IPS-15b (cell line): Measurements from ENCODE around the gene SHISA7.

Experiments used
- H3K27me3 ChIP-seq: one replicate; pipeline ENCODE4 v1.6.1; 2013; ENCODE audit warnings: low read length; ENCODE audit not compliant: control insufficient read depth, insufficient read depth
- H3K36me3 ChIP-seq: one replicate; pipeline ENCODE4 v1.6.1; 2013; ENCODE audit warnings: low read length; ENCODE audit not compliant: control insufficient read depth, insufficient read depth
- H3K4me1 ChIP-seq: one replicate; pipeline ENCODE4 v1.6.1; 2013; ENCODE audit warnings: mild to moderate bottlenecking, low read length; ENCODE audit not compliant: control insufficient read depth, insufficient read depth
- H3K4me3 ChIP-seq: one replicate; pipeline ENCODE4 v1.5.1; 2013; ENCODE audit warnings: low read depth, low read length
- H3K9ac ChIP-seq: one replicate; pipeline ENCODE4 v1.6.1; 2013; ENCODE audit warnings: low read depth, mild to moderate bottlenecking, low read length
- H3K9me3 ChIP-seq: one replicate; pipeline ENCODE4 v1.6.1; 2013; ENCODE audit warnings: mild to moderate bottlenecking, low read length; ENCODE audit not compliant: control insufficient read depth, insufficient read depth

The SHISA7 gene

DNA sequence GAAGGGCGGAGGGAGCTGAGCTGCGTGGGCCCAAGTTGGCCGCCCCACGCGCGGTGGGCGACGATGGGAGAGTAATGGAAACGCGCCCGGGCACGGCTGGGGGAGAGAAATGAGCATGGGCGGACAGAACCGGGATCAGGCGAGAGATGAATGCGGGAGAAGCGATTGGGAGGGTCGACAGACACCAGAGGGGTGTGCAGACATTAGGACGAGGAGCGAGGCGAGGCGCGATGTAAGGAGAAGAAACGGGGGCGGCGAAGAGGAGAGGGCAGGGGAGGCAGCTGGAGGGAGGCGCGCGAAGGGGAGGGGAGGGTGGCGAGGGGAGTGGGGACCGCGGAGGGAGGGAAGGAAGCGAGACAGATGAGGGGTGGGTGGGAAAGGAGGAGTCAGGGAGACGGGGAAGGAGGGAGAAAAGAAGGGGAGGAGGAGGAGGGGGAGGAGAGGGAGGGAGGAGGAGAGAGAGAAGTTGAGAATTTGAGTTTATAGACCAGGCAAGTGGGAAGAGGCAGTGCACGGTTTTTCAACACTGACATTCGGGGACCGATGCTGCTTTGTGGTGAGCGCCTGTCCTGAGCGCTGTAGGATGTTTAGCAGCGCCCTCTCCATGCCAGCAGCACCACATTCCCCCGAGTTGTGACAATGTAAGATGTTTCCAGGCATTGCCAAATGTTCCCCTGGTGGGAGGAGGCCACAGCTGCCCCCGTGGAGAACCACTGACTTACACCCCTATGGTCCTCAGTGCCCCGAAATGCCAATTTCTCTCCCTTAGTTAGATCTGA is at the start of gene SHISA7:
SHISA7 (minus strand) TSS at position 256 of the 779 bp plus-strand sequence. CDS start 437 bp downstream, outside the sequence.
- no peak within 1 kb of the TSS for H3K9ac ChIP-seq
- peaks cover 86% of the 10 kb centered on the region for H3K27me3 ChIP-seq
- no peaks in the 10 kb centered on the region for H3K36me3 ChIP-seq
- no peaks in the 10 kb centered on the region for H3K9me3 ChIP-seq
- peak within 1 kb of the TSS; percentile 77 for H3K4me3 ChIP-seq
- peaks cover 6% of the 10 kb centered on the region for H3K4me1 ChIP-seq

DNA sequence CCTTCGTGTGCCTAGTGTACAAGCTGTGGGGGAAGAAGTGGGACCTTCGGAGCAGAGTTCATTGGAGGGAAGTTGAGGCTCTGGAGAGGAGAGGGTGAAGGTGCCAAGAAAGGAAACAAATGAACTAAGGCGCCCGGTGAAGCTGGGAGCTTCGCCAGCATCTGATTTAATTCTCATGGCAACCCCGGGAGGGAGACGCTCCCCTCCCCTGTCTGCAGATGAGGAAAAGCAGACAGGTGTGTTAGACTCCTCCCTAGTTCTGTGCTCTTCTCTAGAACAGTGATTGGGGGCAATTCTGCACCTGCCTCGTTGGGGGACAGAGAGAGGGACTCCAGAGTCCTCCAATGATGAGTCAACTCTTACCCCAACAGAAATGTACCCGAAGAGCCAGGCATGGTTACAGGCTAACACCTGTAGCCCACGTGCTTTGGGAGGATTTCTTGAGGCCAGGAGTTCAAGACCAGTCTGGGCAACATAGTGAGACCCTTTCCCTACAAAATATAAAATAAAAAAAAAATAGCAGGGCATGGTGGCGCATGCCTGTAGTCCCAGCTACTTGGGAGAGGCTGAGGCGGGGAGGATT is 49.4 kb upstream of the SHISA7 start:
- Histone ChIP-seq H3K4me1 (peaks cover 11% of the 10 kb centered on the region), H3K4me3 (no peak overlapping the region), H3K27me3 (no peaks in the 10 kb centered on the region), H3K9ac (no peak overlapping the region), H3K9me3 (no peaks in the 10 kb centered on the region), H3K36me3 (peaks cover 2% of the 10 kb centered on the region)

DNA sequence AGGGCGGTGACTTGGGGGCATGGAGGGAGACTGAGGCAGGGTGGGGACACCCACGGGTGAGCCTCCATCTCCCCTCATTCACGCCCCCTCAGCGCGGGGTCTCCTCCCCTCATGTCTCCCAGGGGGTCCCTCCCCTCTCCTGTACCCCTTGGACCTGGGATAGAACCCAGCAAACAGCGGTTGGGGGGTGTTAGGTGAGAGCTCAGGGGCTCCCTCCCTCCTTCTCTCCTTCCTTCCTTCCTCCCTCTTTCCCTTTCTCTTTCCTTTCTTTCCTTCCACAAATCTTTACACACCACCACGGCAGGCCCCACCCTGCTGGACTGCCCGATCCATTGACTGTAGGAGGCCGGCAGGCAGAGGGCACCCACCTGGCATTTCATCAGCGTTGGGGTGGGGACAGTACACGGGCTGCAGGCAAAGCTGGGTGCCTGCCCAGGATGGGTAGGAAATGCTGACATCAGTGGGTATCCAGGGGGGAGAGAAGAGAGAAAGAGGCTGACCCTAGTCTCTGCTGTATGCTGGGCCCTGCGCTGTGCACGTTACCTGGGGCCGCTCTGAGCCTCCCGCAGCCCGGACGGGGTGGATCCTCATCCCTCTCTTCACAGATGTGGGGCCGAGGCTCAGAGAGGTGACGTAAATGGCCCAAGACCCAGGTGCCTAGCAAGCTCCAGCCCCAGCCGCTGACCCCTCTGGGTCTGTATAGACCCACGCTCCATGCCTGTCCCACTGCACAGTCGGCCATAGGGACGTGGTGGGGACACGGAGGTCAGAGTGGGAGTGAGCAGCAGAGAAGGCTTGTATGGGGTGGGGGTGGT is 48.7 kb upstream of the SHISA7 start:
- no peaks in the 10 kb centered on the region for H3K9me3 ChIP-seq

DNA sequence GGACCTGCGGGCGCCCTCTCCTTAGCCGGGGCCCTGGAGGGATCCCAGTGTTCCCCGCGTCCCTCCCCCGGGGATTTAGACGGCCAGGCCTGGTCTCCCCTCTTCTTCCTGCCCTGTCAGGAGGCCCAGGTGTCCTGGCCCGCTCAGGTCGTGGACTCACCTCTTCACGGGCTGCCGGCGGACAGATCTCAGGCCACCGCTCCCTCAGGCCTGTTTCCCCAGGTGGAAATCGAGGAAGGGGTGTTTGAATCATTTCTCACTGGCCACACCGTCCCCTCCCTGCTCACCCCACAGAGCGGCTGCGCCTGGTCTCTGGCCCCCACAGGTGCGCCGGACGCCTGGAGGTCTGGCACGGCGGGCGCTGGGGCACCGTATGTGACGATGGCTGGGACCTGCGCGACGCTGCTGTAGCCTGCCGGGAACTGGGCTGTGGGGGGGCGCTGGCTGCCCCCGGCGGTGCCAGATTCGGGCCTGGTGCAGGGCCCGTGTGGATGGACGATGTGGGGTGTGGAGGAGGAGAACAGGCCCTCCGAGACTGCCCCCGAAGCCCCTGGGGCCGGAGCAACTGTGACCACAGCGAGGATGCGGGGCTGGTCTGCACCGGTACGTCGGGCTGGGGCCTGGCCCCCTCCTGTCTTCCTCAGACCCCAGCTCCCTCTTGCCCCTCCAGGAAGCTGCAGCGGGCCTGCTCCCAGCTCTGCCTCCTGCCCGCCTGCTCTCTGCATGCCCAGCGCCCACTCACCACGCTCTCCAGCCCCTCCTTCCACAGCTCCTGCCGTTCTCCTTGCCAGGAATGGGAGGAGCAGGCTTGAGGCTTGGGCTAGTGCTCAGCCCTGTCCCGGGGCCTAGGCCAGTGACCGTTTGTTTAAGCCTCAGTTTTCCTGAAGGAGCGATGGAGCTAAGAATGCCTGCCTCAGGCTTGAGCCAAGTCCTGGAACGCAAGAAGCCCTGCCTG is 47.7 kb upstream of the SHISA7 start:
- Histone ChIP-seq H3K36me3 (peaks cover 2% of the 10 kb centered on the region), H3K27me3 (no peaks in the 10 kb centered on the region), H3K9me3 (no peaks in the 10 kb centered on the region), H3K9ac (no peak overlapping the region), H3K4me3 (no peak overlapping the region), H3K4me1 (peaks cover 18% of the 10 kb centered on the region)

More for the DNA sequence above, 48.7 kb upstream of the SHISA7 start:
- peaks cover 16% of the 10 kb centered on the region for H3K4me1 ChIP-seq
- no peak overlapping the region for H3K4me3 ChIP-seq
- peaks cover 2% of the 10 kb centered on the region for H3K36me3 ChIP-seq
- H3K9ac ChIP-seq, result no peak overlapping the region
- H3K27me3 ChIP-seq, result no peaks in the 10 kb centered on the region

DNA sequence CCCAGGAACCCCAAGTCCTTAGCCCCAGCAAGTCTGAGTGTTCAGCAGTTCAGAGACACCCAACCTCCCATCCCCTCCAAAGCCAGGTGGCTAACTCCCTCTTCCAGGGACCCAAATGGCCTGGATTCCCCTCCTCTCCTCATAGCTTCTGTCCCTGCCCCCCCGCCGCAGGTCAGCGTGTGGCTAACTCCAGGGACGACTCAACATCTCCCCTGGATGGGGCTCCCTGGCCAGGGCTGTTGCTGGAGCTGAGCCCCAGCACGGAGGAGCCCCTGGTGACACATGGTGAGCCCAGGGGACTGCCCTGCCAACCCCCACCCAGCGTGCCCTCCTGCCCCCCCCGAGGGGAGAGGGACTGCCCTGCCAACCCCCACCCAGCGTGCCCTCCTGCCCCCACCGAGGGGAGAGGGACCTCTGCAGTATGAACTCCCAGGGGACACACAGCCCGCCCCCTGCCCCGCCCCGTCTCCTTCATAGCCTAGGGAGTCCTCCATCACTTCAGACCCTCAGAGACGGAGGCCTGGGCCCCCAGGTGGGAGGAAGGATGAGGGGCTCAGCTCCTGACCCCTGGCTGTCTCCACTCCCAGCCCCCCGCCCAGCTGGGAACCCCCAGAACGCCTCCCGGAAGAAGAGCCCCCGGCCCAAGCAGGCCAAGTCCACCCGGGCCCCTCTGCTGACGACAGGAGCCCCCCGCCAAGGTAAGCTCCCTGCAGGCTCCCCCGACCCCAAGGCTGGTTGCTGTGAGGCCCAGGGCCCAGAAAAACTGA is 46.8 kb upstream of the SHISA7 start:
- Histone ChIP-seq H3K9me3 (no peaks in the 10 kb centered on the region), H3K4me1 (peaks cover 17% of the 10 kb centered on the region), H3K9ac (peak overlapping the region; percentile 70), H3K4me3 (no peak overlapping the region), H3K36me3 (peaks cover 2% of the 10 kb centered on the region), H3K27me3 (no peaks in the 10 kb centered on the region)

DNA sequence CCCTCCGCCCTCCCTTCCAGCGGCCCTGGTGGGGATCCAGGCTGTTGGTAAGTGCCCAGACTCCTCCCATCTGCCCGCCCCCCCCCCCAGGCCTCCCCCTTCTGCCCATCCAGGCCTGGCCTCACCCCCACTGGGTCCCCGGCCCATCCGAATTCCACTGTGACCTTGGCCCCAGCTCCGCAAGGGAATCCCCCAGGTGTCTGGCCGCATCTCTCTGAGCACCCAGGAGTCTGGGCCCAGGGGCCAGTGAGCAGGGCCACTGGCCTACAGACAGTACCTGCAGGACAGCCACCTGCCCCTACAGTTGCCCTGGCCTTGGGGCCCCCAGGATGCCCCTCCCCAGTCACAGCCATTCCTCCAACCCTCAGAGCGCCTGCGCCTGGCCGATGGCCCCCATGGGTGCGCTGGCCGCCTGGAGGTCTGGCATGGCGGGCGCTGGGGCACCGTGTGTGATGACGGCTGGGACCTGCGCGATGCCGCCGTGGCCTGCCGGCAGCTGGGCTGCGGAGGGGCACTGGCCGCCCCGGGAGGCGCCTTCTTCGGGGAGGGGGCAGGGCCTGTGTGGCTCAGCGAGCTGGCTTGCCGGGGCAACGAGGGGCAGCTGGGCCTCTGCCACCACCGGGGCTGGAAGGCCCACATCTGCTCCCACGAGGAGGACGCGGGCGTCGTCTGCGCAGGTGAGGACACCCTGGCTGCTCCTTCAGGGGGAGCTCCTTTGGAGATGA is 46.0 kb upstream of the SHISA7 start:
- Histone ChIP-seq H3K9me3 (no peaks in the 10 kb centered on the region), H3K36me3 (no peaks in the 10 kb centered on the region), H3K27me3 (no peaks in the 10 kb centered on the region), H3K4me1 (peaks cover 17% of the 10 kb centered on the region), H3K9ac (peak overlapping the region; percentile 70), H3K4me3 (no peak overlapping the region)

DNA sequence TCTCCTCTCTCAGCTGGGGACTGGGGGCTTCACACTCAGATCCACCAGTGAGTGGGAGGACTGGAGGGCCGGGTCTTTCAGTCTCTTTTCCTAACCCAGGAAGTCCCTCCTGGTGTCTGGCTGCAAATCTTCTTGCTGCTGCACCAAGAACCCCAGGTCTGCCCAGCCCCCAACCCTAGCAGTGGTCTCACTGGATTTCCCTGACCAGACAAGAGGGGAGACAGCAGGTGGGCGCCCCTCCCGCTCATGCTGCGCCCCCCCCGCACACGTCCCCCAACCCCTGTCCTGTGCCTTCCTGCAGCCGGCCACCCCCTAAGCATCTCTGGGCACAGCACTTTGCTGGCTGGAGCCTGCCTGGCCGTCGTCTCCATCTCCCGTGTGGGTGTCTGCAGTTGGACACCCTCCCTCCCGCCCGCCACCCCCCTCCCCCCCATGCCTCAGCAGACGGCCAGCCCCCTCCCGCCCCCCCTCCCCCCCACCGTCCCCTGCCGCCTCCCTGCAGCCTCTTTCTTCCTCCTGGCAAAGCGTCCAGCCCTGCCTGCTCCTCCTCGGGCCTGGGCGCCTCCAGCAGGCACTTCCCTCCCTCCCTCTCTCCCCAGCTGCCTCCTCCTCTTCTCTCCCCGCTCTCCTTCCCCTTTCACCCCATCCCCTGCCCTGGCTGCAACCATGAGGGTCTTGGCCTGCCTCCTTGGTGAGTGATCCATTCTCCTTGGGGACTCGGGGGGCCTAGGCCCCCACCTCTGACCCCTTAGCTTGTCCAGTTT is 45.0 kb upstream of the SHISA7 start, which contains the start of gene SSC5D:
SSC5D (plus strand) TSS at position 513 of the 764 bp plus-strand sequence; CDS start at position 667, 154 bp downstream.
- Histone ChIP-seq H3K9me3 (no peaks in the 10 kb centered on the region), H3K9ac (peak within 1 kb of the TSS; percentile 70), H3K36me3 (peaks cover 2% of the 10 kb centered on the region), H3K4me1 (peaks cover 17% of the 10 kb centered on the region), H3K4me3 (peak within 1 kb of the TSS; percentile 46), H3K27me3 (no peaks in the 10 kb centered on the region)

DNA sequence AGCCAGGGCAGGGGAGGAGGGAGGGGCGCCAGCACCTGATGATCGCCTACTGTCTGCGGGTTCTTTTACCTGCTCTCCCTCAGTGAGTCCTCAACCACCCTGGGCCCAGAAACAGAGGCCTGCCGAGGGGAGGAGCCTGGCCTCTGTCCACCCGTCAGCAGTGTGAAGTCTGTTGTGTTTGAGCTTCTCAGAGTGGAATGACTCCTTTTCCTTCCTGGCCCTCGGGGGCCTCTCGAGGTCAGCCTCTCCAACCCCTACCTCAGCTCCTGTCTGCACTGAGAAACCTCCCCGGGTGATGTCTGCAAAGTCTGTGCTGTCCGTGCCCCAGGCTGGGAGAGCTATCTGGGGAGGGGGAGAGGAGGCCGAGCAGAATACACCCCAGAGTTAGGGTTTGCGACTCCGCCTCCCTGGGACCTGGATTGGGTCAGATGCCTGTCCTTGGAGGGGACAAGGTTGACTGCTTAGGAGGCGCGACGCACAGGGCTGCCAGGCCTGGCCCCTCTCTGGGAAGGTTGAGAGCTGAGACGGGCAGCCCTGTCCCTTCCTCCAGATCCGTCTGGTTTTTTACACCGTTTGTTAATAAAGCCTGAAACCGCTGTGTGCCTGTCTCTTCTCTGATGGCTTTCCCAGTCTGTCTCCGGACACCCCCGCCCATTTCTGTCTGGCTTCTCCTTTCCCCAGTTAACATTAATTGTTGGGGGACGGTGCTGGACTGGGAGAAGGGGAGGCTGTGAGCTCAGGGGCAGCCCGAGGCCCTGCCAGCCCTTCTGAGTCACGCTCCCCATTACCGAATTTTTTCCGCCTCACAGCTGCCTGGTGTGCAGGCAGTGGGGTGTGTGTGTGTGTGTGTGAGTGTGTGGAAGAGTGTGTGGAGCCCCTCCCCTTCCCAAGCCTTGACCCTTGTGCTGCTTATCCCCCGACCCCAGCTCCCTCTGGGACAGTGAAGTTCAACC is 44.1 kb upstream of the SHISA7 start:
- Histone ChIP-seq H3K36me3 (peaks cover 8% of the 10 kb centered on the region), H3K4me3 (peak overlapping the region; percentile 18), H3K4me1 (peaks cover 17% of the 10 kb centered on the region), H3K27me3 (no peaks in the 10 kb centered on the region), H3K9ac (no peak overlapping the region), H3K9me3 (no peaks in the 10 kb centered on the region)
